OCI-LY3 (cell line): ENCODE measurements around the gene PTPRN2.

Experiments used
- CTCF ChIP-seq: fragments of 200-600, 300-600 bp; sonication (generic); IDR thresholded peaks from 2 replicates; pipeline ENCODE4 v1.5.1; 2014; ENCODE audit warnings: antibody characterized with exemption, low read length, low read depth
- EZH2phosphoT487 ChIP-seq: fragments of 200-600 bp; shearing (Covaris generic); IDR thresholded peaks from 2 replicates; pipeline ENCODE4 v1.6.1; 2018; ENCODE audit warnings: antibody characterized with exemption, mixed run types, low read depth

GRCh38 chr7:158544708-158545107, 42.9 kb downstream of the PTPRN2 start:
- TF ChIP-seq CTCF: no peak
- no peak for TF ChIP-seq EZH2phosphoT487
